Endodermal cell (in vitro differentiated cells): ENCODE measurements around the gene LMBR1. TPM values are rescaled to one million over a fixed set of nuclear protein-coding genes. Genes with fewer than 3 reads are reported as not detected.

Experiments used
- DNase-seq: peaks from one replicate; pipeline ENCODE4 v3.0.0-alpha.2; 2017
- H3K27ac ChIP-seq: 2 replicates; pipeline ENCODE4 v1.5.1; 2013; ENCODE audit warnings: mild to moderate bottlenecking, low read depth, low read length, moderate library complexity
- H3K27me3 ChIP-seq: 2 replicates; pipeline ENCODE4 v1.6.1; 2013; ENCODE audit warnings: mild to moderate bottlenecking, low read length, moderate library complexity; ENCODE audit not compliant: insufficient read depth, control insufficient read depth, poor library complexity, severe bottlenecking
- H3K36me3 ChIP-seq: 2 replicates; pipeline ENCODE4 v1.7.0; 2013; ENCODE audit warnings: mild to moderate bottlenecking, low read length, moderate library complexity; ENCODE audit not compliant: control insufficient read depth, insufficient read depth
- H3K4me1 ChIP-seq: one replicate; pipeline ENCODE4 v1.7.0; 2013; ENCODE audit warnings: low read length; ENCODE audit not compliant: control insufficient read depth, insufficient read depth
- H3K4me3 ChIP-seq: 2 replicates; pipeline ENCODE4 v1.5.1; 2013; ENCODE audit warnings: mild to moderate bottlenecking, low read length, moderate library complexity
- H3K9ac ChIP-seq: 2 replicates; pipeline ENCODE4 v1.6.1; 2013; ENCODE audit warnings: mild to moderate bottlenecking, low read length, moderate library complexity; ENCODE audit not compliant: poor library complexity, severe bottlenecking; ENCODE audit errors: extremely low read depth
- H3K9me3 ChIP-seq: 2 replicates; pipeline ENCODE4 v1.6.1; 2013; ENCODE audit warnings: mild to moderate bottlenecking, low read length, moderate library complexity; ENCODE audit not compliant: control insufficient read depth
- H3K27ac Mint-ChIP-seq: 2 replicates; pipeline ENCODE4 v1.8.0; 2020; ENCODE audit warnings: mixed read lengths
- H3K27me3 Mint-ChIP-seq: 2 replicates; pipeline ENCODE4 v1.8.0; 2021; ENCODE audit warnings: mild to moderate bottlenecking, mixed read lengths; ENCODE audit not compliant: insufficient read depth
- H3K36me3 Mint-ChIP-seq: 2 replicates; pipeline ENCODE4 v1.8.0; 2020; ENCODE audit warnings: low read depth, mixed read lengths
- H3K4me1 Mint-ChIP-seq: 2 replicates; pipeline ENCODE4 v1.8.0; 2020; ENCODE audit warnings: mixed read lengths
- H3K4me3 Mint-ChIP-seq: 2 replicates; pipeline ENCODE4 v1.8.0; 2020; ENCODE audit warnings: mild to moderate bottlenecking, moderate library complexity, mixed read lengths
- H3K9me3 Mint-ChIP-seq: 2 replicates; pipeline ENCODE4 v1.8.0; 2020; ENCODE audit warnings: mild to moderate bottlenecking, mixed read lengths
- CTCF ChIP-seq: fragments of 200-600 bp; sonication (generic); conservative IDR thresholded peaks from 2 replicates; pipeline ENCODE4 v1.5.0; 2021; ENCODE audit warnings: antibody characterized with exemption, mild to moderate bottlenecking
- whole genome bisulfite sequencing, 2 experiments: methylation state at CpG; one replicate each; pipeline versions ENCODE4 v1.1.5 to v1.1.7; 2013; ENCODE audit warnings: missing lambda C conversion rate in 2 of 2, mixed read lengths in 1 of 2; ENCODE audit not compliant: insufficient coverage in 1 of 2, insufficient read length in 1 of 2; 5-methylcytosine and 5-hydroxymethylcytosine counted together
- total RNA-seq, 2 donors: library from RNA; stranded (reverse); fragmentation: NEBNext Ultra II Directional in 1 of 2; extraction: Animal tissue kit (Norgen Biotek cat#: 25700) in 1 of 2; gene quantifications; 2 replicates in 1 of 2; 3 replicates in 1 of 2; pipeline ENCODE4 v1.2.1, GENCODE V29; 2021

LMBR1 gene
- total RNA-seq, 2 donors from 2014 or later: 80.9 to 88.3 TPM

- Mint-ChIP-seq H3K36me3 (peaks cover 10% of the 10 kb centered on the region), H3K9me3 (peaks cover 2% of the 10 kb centered on the region), H3K4me1 (peaks cover 20% of the 10 kb centered on the region), H3K27ac (no peak overlapping the region), H3K27me3 (no peaks in the 10 kb centered on the region), H3K4me3 (no peak overlapping the region)
- Histone ChIP-seq H3K9ac (no peak overlapping the region), H3K36me3 (no peaks in the 10 kb centered on the region), H3K27me3 (no peaks in the 10 kb centered on the region), H3K27ac (no peak overlapping the region), H3K4me1 (peaks cover 5% of the 10 kb centered on the region), H3K4me3 (no peak overlapping the region), H3K9me3 (no peaks in the 10 kb centered on the region)
- DNase-seq: peak; percentile 64
- peak; percentile 46 for TF ChIP-seq CTCF
- 85 to 95% methylated on average over 5 to 6 of the region's 6 CpGs for WGBS, 2 experiments
These were observed 124.1 kb downstream of the LMBR1 start for GRCh38 chr7:156768698-156769472.

GRCh38 chr7:156766666-156767065, 126.3 kb downstream of the LMBR1 start:
- Mint-ChIP-seq H3K4me3 (no peak overlapping the region), H3K36me3 (peaks cover 16% of the 10 kb centered on the region), H3K9me3 (no peaks in the 10 kb centered on the region), H3K27ac (no peak overlapping the region), H3K27me3 (no peaks in the 10 kb centered on the region), H3K4me1 (peaks cover 21% of the 10 kb centered on the region)
- TF ChIP-seq CTCF: no peak
- WGBS, 2 experiments: 91 to 98% methylated on average over 6 of the region's 6 CpGs
- Histone ChIP-seq H3K27me3 (no peaks in the 10 kb centered on the region), H3K4me1 (peaks cover 5% of the 10 kb centered on the region), H3K27ac (no peak overlapping the region), H3K36me3 (peaks cover 19% of the 10 kb centered on the region), H3K9me3 (peaks cover under 1% of the 10 kb centered on the region), H3K9ac (no peak overlapping the region), H3K4me3 (no peak overlapping the region)
- no peak for DNase-seq

- no peak for TF ChIP-seq CTCF
- H3K9me3 ChIP-seq: peaks cover 7% of the 10 kb centered on the region
- H3K27me3 ChIP-seq: no peaks in the 10 kb centered on the region
- 94% methylated on average over 4 to 7 of the region's 7 CpGs for WGBS, 2 experiments
- Mint-ChIP-seq H3K27ac (no peak overlapping the region), H3K9me3 (no peaks in the 10 kb centered on the region), H3K4me1 (peaks cover 21% of the 10 kb centered on the region), H3K4me3 (no peak overlapping the region), H3K27me3 (no peaks in the 10 kb centered on the region), H3K36me3 (peaks cover 17% of the 10 kb centered on the region)
- H3K36me3 ChIP-seq: peaks cover 25% of the 10 kb centered on the region
- no peak overlapping the region for H3K27ac ChIP-seq
- H3K9ac ChIP-seq: no peak overlapping the region
- H3K4me3 ChIP-seq: no peak overlapping the region
- peaks cover 5% of the 10 kb centered on the region for H3K4me1 ChIP-seq
- no peak for DNase-seq
These were observed 126.9 kb downstream of the LMBR1 start for GRCh38 chr7:156765901-156766656.
